CD14-positive monocyte (primary cell): ENCODE data around the gene OBSCN. TPM values are rescaled to one million over a fixed set of nuclear protein-coding genes. Genes with fewer than 3 reads are reported as not detected.

Source experiments
- DNase-seq, 3 donors: peaks; one replicate each; pipeline ENCODE4 v3.0.0-alpha.2; 2011 to 2022
- H2AFZ ChIP-seq: 2 replicates; pipeline ENCODE4 v1.6.0; 2012; ENCODE audit warnings: mild to moderate bottlenecking, low read depth, low read length, inconsistent platforms; ENCODE audit not compliant: insufficient read depth, poor library complexity, severe bottlenecking
- H3K27ac ChIP-seq, 2 donors: 1 replicate in 1 of 2; 2 replicates in 1 of 2; pipeline ENCODE4 v1.5.1; 2012 to 2013; ENCODE audit warnings: low read length in 2 of 2, control low read depth in 1 of 2, inconsistent platforms in 1 of 2, low read depth in 1 of 2, mild to moderate bottlenecking in 1 of 2
- H3K27me3 ChIP-seq, 2 donors: one replicate each; pipeline versions ENCODE4 v1.6.0 to v1.6.1; 2011 to 2013; ENCODE audit warnings: low read length in 2 of 2; ENCODE audit not compliant: control insufficient read depth in 2 of 2, insufficient read depth in 2 of 2
- H3K36me3 ChIP-seq, 2 donors: replicated peaks in 1 of 2; 1 replicate in 1 of 2; 2 replicates in 1 of 2; pipeline versions ENCODE4 v1.5.1 to v1.6.1; 2012 to 2013; ENCODE audit warnings: low read length in 2 of 2, control low read depth in 1 of 2, inconsistent platforms in 1 of 2, mild to moderate bottlenecking in 1 of 2; ENCODE audit not compliant: insufficient read depth in 2 of 2, control insufficient read depth in 1 of 2
- H3K4me1 ChIP-seq, 2 donors: 1 replicate in 1 of 2; 2 replicates in 1 of 2; pipeline versions ENCODE4 v1.5.1 to v1.6.1; 2012 to 2013; ENCODE audit warnings: low read length in 2 of 2, control low read depth in 1 of 2, inconsistent platforms in 1 of 2, mild to moderate bottlenecking in 1 of 2, moderate library complexity in 1 of 2; ENCODE audit not compliant: insufficient read depth in 2 of 2, control insufficient read depth in 1 of 2
- H3K4me2 ChIP-seq: replicated peaks from 2 replicates; pipeline ENCODE3; 2012; ENCODE audit warnings: low read length, moderate library complexity, mild to moderate bottlenecking; ENCODE audit not compliant: poor library complexity, severe bottlenecking; ENCODE audit errors: extremely low read depth
- H3K4me3 ChIP-seq, 3 experiments: fragments of 200-600 bp in 1 of 3; sonication (generic) in 1 of 3; replicated peaks in 1 of 3; 1 replicate in 2 of 3; 2 replicates in 1 of 3; pipeline ENCODE4 v1.5.1; 2011 to 2013; ENCODE audit warnings: low read length in 3 of 3, mild to moderate bottlenecking in 3 of 3, control low read depth in 2 of 3, low read depth in 2 of 3, inconsistent platforms in 1 of 3, moderate library complexity in 1 of 3
- H3K79me2 ChIP-seq: 2 replicates; pipeline ENCODE4 v1.6.0; 2012; ENCODE audit warnings: mild to moderate bottlenecking, control low read depth, inconsistent platforms, low read length, moderate library complexity; ENCODE audit not compliant: insufficient read depth
- H3K9ac ChIP-seq: 2 replicates; pipeline ENCODE4 v1.6.0; 2017; ENCODE audit warnings: low read length, mild to moderate bottlenecking; ENCODE audit not compliant: insufficient read depth, poor library complexity, severe bottlenecking
- H3K9me3 ChIP-seq, 2 donors: replicated peaks in 1 of 2; 1 replicate in 1 of 2; 2 replicates in 1 of 2; pipeline versions ENCODE4 v1.5.1 to v1.6.1; 2012 to 2013; ENCODE audit warnings: low read length in 2 of 2, control low read depth in 1 of 2; ENCODE audit not compliant: control insufficient read depth in 1 of 2, insufficient read depth in 1 of 2
- H4K20me1 ChIP-seq: 2 replicates; pipeline ENCODE4 v1.6.0; 2012; ENCODE audit warnings: mild to moderate bottlenecking, low read length, control low read depth, moderate library complexity; ENCODE audit not compliant: insufficient read depth
- H3K27ac Mint-ChIP-seq, 7 donors: one replicate each; pipeline ENCODE4 v1.8.0; 2020; ENCODE audit warnings: mild to moderate bottlenecking in 7 of 7, mixed read lengths in 7 of 7, moderate library complexity in 6 of 7, inconsistent platforms in 2 of 7
- H3K27me3 Mint-ChIP-seq, 3 donors: one replicate each; pipeline ENCODE4 v1.8.0; 2021 to 2022; ENCODE audit warnings: low read depth in 3 of 3, mild to moderate bottlenecking in 3 of 3, mixed read lengths in 3 of 3, moderate library complexity in 3 of 3, inconsistent platforms in 1 of 3
- H3K36me3 Mint-ChIP-seq, 2 donors: one replicate each; pipeline ENCODE4 v1.8.0; 2020; ENCODE audit warnings: mixed read lengths in 2 of 2, inconsistent platforms in 1 of 2, mild to moderate bottlenecking in 1 of 2
- H3K4me1 Mint-ChIP-seq: one replicate; pipeline ENCODE4 v1.8.0; 2020; ENCODE audit warnings: mild to moderate bottlenecking, mixed read lengths
- H3K4me3 Mint-ChIP-seq, 2 donors: one replicate each; pipeline ENCODE4 v1.8.0; 2020; ENCODE audit warnings: mild to moderate bottlenecking in 2 of 2, mixed read lengths in 2 of 2, moderate library complexity in 1 of 2
- H3K9me3 Mint-ChIP-seq, 7 donors: one replicate each; pipeline ENCODE4 v1.8.0; 2020 to 2022; ENCODE audit warnings: mixed read lengths in 7 of 7, mild to moderate bottlenecking in 6 of 7, moderate library complexity in 6 of 7, inconsistent platforms in 2 of 7
- CTCF ChIP-seq: fragments of 200-600 bp; IDR thresholded peaks from one replicate; pipeline ENCODE4 v1.8.0; 2022; ENCODE audit warnings: antibody characterized with exemption, mild to moderate bottlenecking
- WGBS: methylation state at CpG from one replicate; pipeline ENCODE4 v1.1.5; 2013; ENCODE audit warnings: missing lambda C conversion rate; ENCODE audit not compliant: insufficient coverage; 5-methylcytosine and 5-hydroxymethylcytosine counted together
- intact Hi-C, 2 donors: fragments of 100-400 bp; cut with micrococcal nuclease; formaldehyde crosslinking; loops; one replicate each; pipeline versions ENCODE4 v1.15.0 to v1.15.1; 2023
- polyA plus RNA-seq, 3 donors: library from polyadenylated mRNA; depleted of rRNA in 1 of 3; unstranded in 2 of 3; stranded (reverse) in 1 of 3; fragments of 300-500 nt in 2 of 3; fragments of >200 nt in 1 of 3; fragmentation: Illumina TruSeq in 2 of 3; gene quantifications; 1 replicate in 2 of 3; 2 replicates in 1 of 3; pipeline ENCODE4 v1.2.3, GENCODE V29; 2012 to 2021

The OBSCN gene
- polyA plus RNA-seq, 3 donors, result 0.57 to 1.5 (median 0.76) TPM

GRCh38 chr1:228176024-228176395, 31.8 kb upstream of the OBSCN start:
- DNase-seq, result no peak
- Histone ChIP-seq H3K9ac (no peak overlapping the region), H3K9me3 (peaks cover 0 to 7% of the 10 kb centered on the region in 2 donors), H3K36me3 (peaks cover 0 to 10% of the 10 kb centered on the region in 2 donors), H3K4me3 (no peak overlapping the region), H3K4me2 (no peak overlapping the region), H3K79me2 (peaks cover 3% of the 10 kb centered on the region), H3K27ac (no peak overlapping the region), H3K4me1 (peaks cover 19 to 20% of the 10 kb centered on the region in 2 donors), H2AFZ (no peak overlapping the region), H3K27me3 (no peaks in the 10 kb centered on the region), H4K20me1 (no peaks in the 10 kb centered on the region)
- peak overlapping the region in 1 of 7 donors; percentile 24 for H3K27ac Mint-ChIP-seq
- peaks cover 0 to 4% (median 0%) of the 10 kb centered on the region in 3 donors for H3K27me3 Mint-ChIP-seq
- H3K9me3 Mint-ChIP-seq, result no peaks in the 10 kb centered on the region
- TF ChIP-seq CTCF, result no peak
- H3K4me3 Mint-ChIP-seq, result no peak overlapping the region
- H3K4me1 Mint-ChIP-seq, result peaks cover 22% of the 10 kb centered on the region
- peaks cover 0 to 3% of the 10 kb centered on the region in 2 donors for H3K36me3 Mint-ChIP-seq
- intact Hi-C loops, result no loop called here
- no CpG with 5 or more reads among the region's 4 CpGs for WGBS

- H3K27ac Mint-ChIP-seq, result peak overlapping the region in 1 of 7 donors; percentile 37
Observed at GRCh38 chr1:228176461-228177182, 31.2 kb upstream of the OBSCN start.

More at GRCh38 chr1:228176461-228177182, 31.2 kb upstream of the OBSCN start:
- Histone ChIP-seq H3K79me2 (peaks cover 3% of the 10 kb centered on the region), H3K36me3 (peaks cover 0 to 10% of the 10 kb centered on the region in 2 donors), H3K4me1 (peaks cover 19 to 20% of the 10 kb centered on the region in 2 donors), H3K27me3 (no peaks in the 10 kb centered on the region), H3K27ac (no peak overlapping the region), H2AFZ (no peak overlapping the region), H3K4me3 (no peak overlapping the region), H4K20me1 (no peaks in the 10 kb centered on the region), H3K9me3 (peaks cover 0 to 7% of the 10 kb centered on the region in 2 donors), H3K4me2 (no peak overlapping the region), H3K9ac (no peak overlapping the region)
- no peak for TF ChIP-seq CTCF
- Mint-ChIP-seq H3K4me3 (no peak overlapping the region), H3K36me3 (peaks cover 0 to 8% of the 10 kb centered on the region in 2 donors), H3K9me3 (no peaks in the 10 kb centered on the region), H3K4me1 (peaks cover 22% of the 10 kb centered on the region), H3K27me3 (peaks cover 0 to 2% (median 0%) of the 10 kb centered on the region in 3 donors)
- 95% methylated on average over 18 of the region's 19 CpGs for WGBS
- intact Hi-C loops, result no loop called here
- no peak for DNase-seq
